ENCODE measurements around the gene INTS6.

Gene INTS6

DNA sequence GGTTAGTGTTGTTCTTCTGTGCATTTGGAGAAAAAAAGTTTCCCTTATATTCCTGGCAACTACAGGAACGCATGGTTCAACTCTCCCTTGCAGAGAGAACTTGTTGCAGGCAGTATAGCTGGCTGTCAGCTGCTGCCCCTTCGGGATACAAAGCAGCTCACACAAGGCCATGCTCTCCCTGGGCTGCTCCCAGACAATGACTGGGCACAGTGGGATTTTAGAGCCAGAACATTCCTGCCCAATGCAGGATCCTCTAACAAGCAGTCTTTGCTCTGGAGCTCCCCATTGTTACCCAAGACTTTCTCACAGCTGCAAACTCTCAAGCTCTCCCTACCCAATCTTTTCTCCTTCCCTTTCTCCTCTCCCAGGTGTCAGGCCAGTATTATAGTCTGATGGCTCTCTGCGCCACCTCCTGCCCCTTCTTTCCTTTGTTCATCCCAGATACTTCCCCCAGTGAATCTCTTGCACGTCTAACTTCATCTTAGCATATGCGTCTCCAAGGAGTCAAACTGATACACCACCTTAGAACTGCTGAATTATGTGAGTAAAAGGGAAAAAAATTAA, 140.8 kb downstream of the INTS6 start:
- peaks cover 5 to 26% (median 17%) of the 10 kb centered on the region in 4 experiments for H3K4me1 ChIP-seq (ENCODE audit: control extremely low read depth in 1 of 4, control insufficient read depth in 4 of 4, insufficient read depth in 4 of 4, low read length in 3 of 4)
- no peaks in the 10 kb centered on the region for H3K36me3 ChIP-seq (ENCODE audit: control insufficient read depth in 4 of 4, insufficient read depth in 4 of 4, low read length in 3 of 4)
- no peak overlapping the region for H3K4me3 ChIP-seq (ENCODE audit: control insufficient read depth in 1 of 7, extremely low read depth in 1 of 7, insufficient read depth in 4 of 7, low read depth in 2 of 7, low read length in 6 of 7)
- WGBS (ENCODE audit: insufficient coverage) = 100% methylated on average over 2 of the region's 5 CpGs
- no peaks in the 10 kb centered on the region for H3K9me3 ChIP-seq (ENCODE audit: control extremely low read depth in 1 of 5, control insufficient read depth in 4 of 5, insufficient read depth in 2 of 5, low read depth in 1 of 5, low read length in 4 of 5)
- CTCF ChIA-PET = interaction anchor here (1.4 to 1.5 kb wide), 2 partner anchors 10 to 18 kb away, joined by 3 to 4 read pairs; no protein-coding TSS in a partner anchor
- POLR2A ChIA-PET = no interaction called here
- DNase-seq = no peak
- H3K27me3 ChIP-seq (replicated peaks in 2 of 5; ENCODE audit: control insufficient read depth in 4 of 5, insufficient read depth in 5 of 5, low read length in 4 of 5) = no peaks in the 10 kb centered on the region
- H3K27ac ChIP-seq (ENCODE audit: insufficient read depth in 1 of 2, low read depth in 1 of 2, low read length in 2 of 2, poor library complexity in 1 of 2, severe bottlenecking in 2 of 2) = no peak overlapping the region

Measured in common myeloid progenitor, CD34-positive (primary cell).